ENCODE measurements around the gene PTRH1. TPM values are rescaled to one million over a fixed set of nuclear protein-coding genes. Genes with fewer than 3 reads are reported as not detected.

The PTRH1 gene
- total and polyA plus RNA-seq, 9 donors, result 1.0 to 27.7 (median 11.1) TPM

- TF ChIP-seq POLR2A (IDR thresholded peaks at IDR 0.05) (no peak), CTCF (IDR thresholded peaks at IDR 0.05) (no peak), EP300 (IDR thresholded peaks at IDR 0.05) (no peak)
- no peaks in the 10 kb centered on the region for H3K27me3 ChIP-seq
- no peaks in the 10 kb centered on the region for H3K36me3 ChIP-seq
- intact Hi-C loops (cut with DNase I), result loop anchor here in 3 of 4 donors (5.0 to 10.0 kb wide), 3 partner anchors 40 to 238 kb away; no protein-coding TSS in a partner anchor
- H3K27ac ChIP-seq, result no peak overlapping the region
- WGBS, 3 donors, result 26 to 40% (median 35%) methylated on average over 33 of the region's 33 CpGs
- peak overlapping the region; percentile 4 for H3K4me3 ChIP-seq
- peak; percentile 66 to 82 (median 77) for DNase-seq
- H3K4me1 ChIP-seq (ENCODE audit: insufficient read depth), result peaks cover 2% of the 10 kb centered on the region
- H3K9me3 ChIP-seq, result no peaks in the 10 kb centered on the region
Observed at GRCh38 chr9:127742435-127743088, 27.1 kb upstream of the PTRH1 start.

- peak overlapping the region; percentile 4 for H3K4me3 ChIP-seq
- intact Hi-C loops (cut with DNase I), result loop anchor here in 3 of 4 donors (5.0 to 10.0 kb wide), 3 partner anchors 40 to 237 kb away; no protein-coding TSS in a partner anchor
- peaks cover 2% of the 10 kb centered on the region for H3K4me1 ChIP-seq (ENCODE audit: insufficient read depth)
- H3K27me3 ChIP-seq, result no peaks in the 10 kb centered on the region
- WGBS, 3 donors, result 32 to 43% (median 41%) methylated on average over 38 of the region's 38 CpGs
- peak; percentile 75 to 85 (median 81) for DNase-seq
- H3K27ac ChIP-seq, result no peak overlapping the region
- TF ChIP-seq EP300 (IDR thresholded peaks at IDR 0.05) (no peak), POLR2A (IDR thresholded peaks at IDR 0.05) (no peak), CTCF (IDR thresholded peaks at IDR 0.05) (no peak)
- no peaks in the 10 kb centered on the region for H3K36me3 ChIP-seq
- H3K9me3 ChIP-seq, result no peaks in the 10 kb centered on the region
Observed at GRCh38 chr9:127741831-127742434, 26.5 kb upstream of the PTRH1 start.

- Histone ChIP-seq H3K4me1 (ENCODE audit: insufficient read depth) (peaks cover 2% of the 10 kb centered on the region), H3K27ac (no peak overlapping the region), H3K27me3 (no peaks in the 10 kb centered on the region), H3K9me3 (no peaks in the 10 kb centered on the region), H3K4me3 (no peak overlapping the region), H3K36me3 (no peaks in the 10 kb centered on the region)
- WGBS, 3 donors, result 79 to 85% (median 83%) methylated on average over 16 to 19 of the region's 19 CpGs
- DNase-seq, result no peak
- intact Hi-C loops (cut with DNase I), result loop anchor here in 3 of 4 donors (5.0 to 10.0 kb wide), 5 partner anchors 43 to 235 kb away; no protein-coding TSS in a partner anchor
- TF ChIP-seq EP300 (IDR thresholded peaks at IDR 0.05) (no peak), POLR2A (IDR thresholded peaks at IDR 0.05) (no peak), CTCF (IDR thresholded peaks at IDR 0.05) (no peak)
Observed at GRCh38 chr9:127739614-127740330, 24.3 kb upstream of the PTRH1 start.

- WGBS, 3 donors, result 85 to 89% (median 87%) methylated on average over 13 of the region's 13 CpGs
- H3K9me3 ChIP-seq, result no peaks in the 10 kb centered on the region
- H3K27me3 ChIP-seq, result no peaks in the 10 kb centered on the region
- H3K4me1 ChIP-seq (ENCODE audit: insufficient read depth), result peaks cover 5% of the 10 kb centered on the region
- H3K36me3 ChIP-seq, result no peaks in the 10 kb centered on the region
- DNase-seq, result no peak
- TF ChIP-seq CTCF (IDR thresholded peaks at IDR 0.05) (no peak), EP300 (IDR thresholded peaks at IDR 0.05) (no peak), POLR2A (IDR thresholded peaks at IDR 0.05) (no peak)
- H3K27ac ChIP-seq, result no peak overlapping the region
- intact Hi-C loops (cut with DNase I), result loop anchor here in 3 of 4 donors (5.0 kb wide), 4 partner anchors 44 to 184 kb away; no protein-coding TSS in a partner anchor
- no peak overlapping the region for H3K4me3 ChIP-seq
Observed at GRCh38 chr9:127738666-127739065, 23.2 kb upstream of the PTRH1 start.
